Measurements from ENCODE around the gene ZCCHC4. TPM values are rescaled to one million over a fixed set of nuclear protein-coding genes. Genes with fewer than 3 reads are reported as not detected.
A peak's percentile ranks its signal among the peaks of the same experiment; 100 is the strongest.

The ZCCHC4 gene
- total and polyA plus RNA-seq, 2 of the 4 experiments (the other 2 are of a cell fraction) = 7.9 to 8.1 TPM

GRCh38 chr4:25321703-25322102, 9.1 kb downstream of the ZCCHC4 start:
- POLR2A ChIA-PET (ENCODE audit: unreplicated experiment) = no interaction called here
- no peak overlapping the region for H3K4ac ChIP-seq (ENCODE audit: low read depth, low read length)
- dilution Hi-C loops (cut with HindIII; ENCODE audit: low sequenced_read_pairs, unreplicated experiment) (no loop called here), intact Hi-C loops (cut with micrococcal nuclease) (no loop called here), in situ Hi-C loops (cut with MboI; ENCODE audit: low sequenced_read_pairs) (no loop called here)
- no peak overlapping the region for H3K4me3 ChIP-seq (ENCODE audit: insufficient read depth, low read depth, low read length)
- no peak overlapping the region for H3K23ac ChIP-seq (ENCODE audit: low read depth, low read length)
- no peak overlapping the region for H2AK9ac ChIP-seq (replicated peaks; ENCODE audit: low read depth, low read length, poor library complexity)
- peaks cover 10 to 14% of the 10 kb centered on the region in 2 experiments for H3K79me1 ChIP-seq (ENCODE audit: low read depth in 1 of 2, low read length in 2 of 2)
- 0 out of 2 replicates have a peak, but pooled peaks cover 5% of the 10 kb centered on the region for H3K36me3 ChIP-seq (ENCODE audit: control insufficient read depth, insufficient read depth, low read length)
- H3K9me1 ChIP-seq (ENCODE audit: insufficient read depth, low read length) = peaks cover 4% of the 10 kb centered on the region
- H4K91ac ChIP-seq (ENCODE audit: insufficient read depth, low read depth, low read length) = no peak overlapping the region
- no TSS peak for BruUV-seq (replicated peaks)
- no peak overlapping the region for H3K56ac ChIP-seq (ENCODE audit: extremely low read depth, insufficient read depth, low read length)
- no peak overlapping the region for H3K18ac ChIP-seq (ENCODE audit: low read depth, low read length)
- no peak overlapping the region for H4K5ac ChIP-seq (ENCODE audit: low read depth, low read length)
- ATAC-seq (ENCODE audit: low read depth) = no peak
- WGBS, 2 experiments (ENCODE audit: extremely low coverage in 2 of 2, insufficient read length in 1 of 2) = no CpG with 5 or more reads among the region's 3 CpGs
- H3K4me2 ChIP-seq (ENCODE audit: low read depth, low read length) = no peak overlapping the region
- peak overlapping the region; percentile 58; the same call in 1 of the 2 replicates for H2AK5ac ChIP-seq (ENCODE audit: low read depth, low read length)
- no peaks in the 10 kb centered on the region for H3K9me3 ChIP-seq (ENCODE audit: control insufficient read depth, insufficient read depth, low read length)
- peaks cover 5% of the 10 kb centered on the region for H3K4me1 ChIP-seq (ENCODE audit: control insufficient read depth, insufficient read depth, low read length)
- H3K9ac ChIP-seq (ENCODE audit: low read depth, low read length) = no peak overlapping the region
- no peaks in the 10 kb centered on the region for H4K20me1 ChIP-seq (ENCODE audit: insufficient read depth, low read length)
- peak overlapping the region; percentile 8 for H2BK5ac ChIP-seq (ENCODE audit: low read depth, low read length, poor library complexity, severe bottlenecking)
- peak overlapping the region in 1 of 2 experiments; percentile 43; a peak in 1 of 4 replicates for H4K8ac ChIP-seq (ENCODE audit: low read depth in 2 of 2, low read length in 2 of 2)
- H3K27me3 ChIP-seq (ENCODE audit: control insufficient read depth, insufficient read depth, low read length) = no peaks in the 10 kb centered on the region
- DNase-seq = no peak
- no peak overlapping the region for H3K27ac ChIP-seq (ENCODE audit: insufficient read depth, low read length)
- H2BK120ac ChIP-seq (ENCODE audit: low read depth, low read length) = no peak overlapping the region
- CTCF ChIA-PET = interaction anchor here (2.5 kb wide), 1 partner anchor 9 kb away, joined by 18 read pairs; the partner anchor contains the start of gene ZCCHC4
- no peak overlapping the region; the same call in 1 of the 2 replicates for H3K14ac ChIP-seq (replicated peaks; ENCODE audit: low read depth, low read length)
- no peak overlapping the region for H2BK20ac ChIP-seq (ENCODE audit: low read depth, low read length)
- H2AFZ ChIP-seq (replicated peaks; ENCODE audit: low read length, poor library complexity) = no peak overlapping the region
- TF ChIP-seq, protein P1, sequence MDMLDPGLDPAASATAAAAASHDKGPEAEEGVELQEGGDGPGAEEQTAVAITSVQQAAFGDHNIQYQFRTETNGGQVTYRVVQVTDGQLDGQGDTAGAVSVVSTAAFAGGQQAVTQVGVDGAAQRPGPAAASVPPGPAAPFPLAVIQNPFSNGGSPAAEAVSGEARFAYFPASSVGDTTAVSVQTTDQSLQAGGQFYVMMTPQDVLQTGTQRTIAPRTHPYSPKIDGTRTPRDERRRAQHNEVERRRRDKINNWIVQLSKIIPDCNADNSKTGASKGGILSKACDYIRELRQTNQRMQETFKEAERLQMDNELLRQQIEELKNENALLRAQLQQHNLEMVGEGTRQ (IDR thresholded peaks at IDR 0.05; ENCODE audit: low read depth, low read length) = no peak
- TF ChIP-seq MAFK (IDR thresholded peaks at IDR 0.05; ENCODE audit: low read depth, low read length) (no peak), CTCF (conservative IDR thresholded peaks at IDR 0.05; ENCODE audit: low read depth, low read length) (no peak), CHD1 (IDR thresholded peaks at IDR 0.05; ENCODE audit: low read depth, low read length) (no peak), SMC3 (IDR thresholded peaks at IDR 0.05; ENCODE audit: low read depth, low read length) (no peak), MXI1 (IDR thresholded peaks at IDR 0.05; ENCODE audit: borderline replicate concordance, low read depth, low read length) (no peak), NFE2L2 (IDR thresholded peaks at IDR 0.05; ENCODE audit: low read depth, low read length) (no peak), POLR2A (IDR thresholded peaks at IDR 0.05; ENCODE audit: low read depth, low read length) (no peak), BHLHE40 (IDR thresholded peaks at IDR 0.05; ENCODE audit: low read depth, low read length) (no peak), RCOR1 (IDR thresholded peaks at IDR 0.05; ENCODE audit: insufficient replicate concordance, low read length) (no peak), FOS (IDR thresholded peaks at IDR 0.05; ENCODE audit: low read depth, low read length) (no peak), CEBPB (IDR thresholded peaks at IDR 0.05; ENCODE audit: low read depth, low read length) (no peak)
- TF ChIP-seq, protein P2, sequence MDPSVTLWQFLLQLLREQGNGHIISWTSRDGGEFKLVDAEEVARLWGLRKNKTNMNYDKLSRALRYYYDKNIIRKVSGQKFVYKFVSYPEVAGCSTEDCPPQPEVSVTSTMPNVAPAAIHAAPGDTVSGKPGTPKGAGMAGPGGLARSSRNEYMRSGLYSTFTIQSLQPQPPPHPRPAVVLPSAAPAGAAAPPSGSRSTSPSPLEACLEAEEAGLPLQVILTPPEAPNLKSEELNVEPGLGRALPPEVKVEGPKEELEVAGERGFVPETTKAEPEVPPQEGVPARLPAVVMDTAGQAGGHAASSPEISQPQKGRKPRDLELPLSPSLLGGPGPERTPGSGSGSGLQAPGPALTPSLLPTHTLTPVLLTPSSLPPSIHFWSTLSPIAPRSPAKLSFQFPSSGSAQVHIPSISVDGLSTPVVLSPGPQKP (IDR thresholded peaks at IDR 0.05; ENCODE audit: borderline replicate concordance, low read depth, low read length) = no peak
- no peak overlapping the region; the same call in 2 of the 3 replicates for H2BK15ac ChIP-seq (ENCODE audit: low read depth, low read length)

Data from IMR-90 (cell line).